Common myeloid progenitor, CD34-positive (primary cell): ENCODE results near the gene SLC9A1.
A peak's percentile ranks its signal among the peaks of the same experiment; 100 is the strongest.

Experiments
- CTCF ChIA-PET: fragments of 350-600 bp; sonication (Branson Sonifier 250); formaldehyde crosslinking; loops from one replicate; lab custom pipeline; 2021; ENCODE audit warnings: antibody characterized with exemption; lab: Charles Lee
- POLR2A ChIA-PET: fragments of 350-600 bp; sonication (Branson Sonifier 250); formaldehyde crosslinking; loops from one replicate; lab custom pipeline; 2021; ENCODE audit warnings: antibody characterized with exemption; lab: Charles Lee
- DNase-seq, 3 donors: peaks; one replicate each; pipeline versions ENCODE4 v3.0.0 to v3.0.0-alpha.2; 2013
- H3K27ac ChIP-seq, 2 experiments: 1 replicate in 1 of 2; 2 replicates in 1 of 2; pipeline ENCODE4 v1.7.0; 2013; ENCODE audit warnings: inconsistent platforms in 2 of 2, low read length in 2 of 2, mild to moderate bottlenecking in 2 of 2, low read depth in 1 of 2, moderate library complexity in 1 of 2; ENCODE audit not compliant: severe bottlenecking in 2 of 2, insufficient read depth in 1 of 2, poor library complexity in 1 of 2
- H3K27me3 ChIP-seq, 5 experiments: replicated peaks in 2 of 5; 1 replicate in 3 of 5; 2 replicates in 2 of 5; pipeline versions ENCODE4 v1.6.1 to v1.7.0; 2013; ENCODE audit warnings: low read length in 4 of 5, mild to moderate bottlenecking in 2 of 5, moderate library complexity in 2 of 5, inconsistent platforms in 1 of 5; ENCODE audit not compliant: insufficient read depth in 5 of 5, control insufficient read depth in 4 of 5
- H3K36me3 ChIP-seq, 4 experiments: 1 replicate in 2 of 4; 2 replicates in 2 of 4; pipeline versions ENCODE4 v1.6.1 to v1.7.0; 2013; ENCODE audit warnings: low read length in 3 of 4, control low read depth in 1 of 4, mild to moderate bottlenecking in 1 of 4; ENCODE audit not compliant: control insufficient read depth in 4 of 4, insufficient read depth in 4 of 4
- H3K4me1 ChIP-seq, 4 experiments: 1 replicate in 3 of 4; 2 replicates in 1 of 4; pipeline versions ENCODE4 v1.6.1 to v1.7.1; 2013; ENCODE audit warnings: low read length in 3 of 4, mild to moderate bottlenecking in 3 of 4, control low read depth in 1 of 4, inconsistent platforms in 1 of 4, moderate library complexity in 1 of 4; ENCODE audit not compliant: control insufficient read depth in 4 of 4, insufficient read depth in 4 of 4; ENCODE audit errors: control extremely low read depth in 1 of 4
- H3K4me3 ChIP-seq, 7 experiments: 1 replicate in 4 of 7; 2 replicates in 3 of 7; pipeline versions ENCODE4 v1.5.1 to v1.7.0; 2013; ENCODE audit warnings: mild to moderate bottlenecking in 7 of 7, low read length in 6 of 7, moderate library complexity in 6 of 7, inconsistent platforms in 2 of 7, low read depth in 2 of 7, control low read depth in 1 of 7; ENCODE audit not compliant: insufficient read depth in 4 of 7, control insufficient read depth in 1 of 7; ENCODE audit errors: extremely low read depth in 1 of 7
- H3K9me3 ChIP-seq, 5 experiments: 1 replicate in 4 of 5; 2 replicates in 1 of 5; pipeline versions ENCODE4 v1.6.1 to v1.7.1; 2013; ENCODE audit warnings: low read length in 4 of 5, mild to moderate bottlenecking in 2 of 5, inconsistent platforms in 1 of 5, low read depth in 1 of 5, moderate library complexity in 1 of 5; ENCODE audit not compliant: control insufficient read depth in 4 of 5, insufficient read depth in 2 of 5; ENCODE audit errors: control extremely low read depth in 1 of 5
- WGBS: methylation state at CpG from one replicate; pipeline ENCODE4 v1.1.5; 2013; ENCODE audit not compliant: insufficient coverage; 5-methylcytosine and 5-hydroxymethylcytosine counted together

Gene SLC9A1

GRCh38 chr1:27136998-27137542, 17.9 kb downstream of the SLC9A1 start:
- Histone ChIP-seq H3K27me3 (no peaks in the 10 kb centered on the region), H3K27ac (peak overlapping the region; percentile 2 to 76), H3K4me3 (peak overlapping the region in 4 of 7 experiments; percentile 3 to 49 (median 30)), H3K36me3 (peaks cover 0 to 4% (median 1%) of the 10 kb centered on the region in 4 experiments), H3K9me3 (no peaks in the 10 kb centered on the region), H3K4me1 (peaks cover 9 to 50% (median 40%) of the 10 kb centered on the region in 4 experiments)
- DNase-seq = peak; percentile 59 to 87 (median 81)
- WGBS = 31% methylated on average over 9 of the region's 11 CpGs
- ChIA-PET POLR2A (interaction anchor here (1.5 to 4.1 kb wide), 2 partner anchors 11 to 17 kb away, joined by 4 to 21 read pairs; partner anchors contain the start of gene SLC9A1), CTCF (interaction anchor here (1.0 to 8.7 kb wide), 5 partner anchors 10 to 62 kb away, joined by 3 to 70 read pairs (median 4); partner anchors contain the start of gene SLC9A1)

GRCh38 chr1:27136236-27136551, 18.7 kb downstream of the SLC9A1 start:
- peaks cover 9 to 48% (median 42%) of the 10 kb centered on the region in 4 experiments for H3K4me1 ChIP-seq
- POLR2A ChIA-PET = interaction anchor here (0.6 to 4.1 kb wide), 2 partner anchors 11 to 18 kb away, joined by 3 to 21 read pairs; partner anchors contain the start of gene SLC9A1
- DNase-seq = no peak
- CTCF ChIA-PET = interaction anchor here (1.1 to 8.7 kb wide), 5 partner anchors 9 to 62 kb away, joined by 3 to 70 read pairs (median 7); partner anchors contain the start of gene SLC9A1
- H3K27me3 ChIP-seq = no peaks in the 10 kb centered on the region
- peaks cover 0 to 2% (median 0%) of the 10 kb centered on the region in 4 experiments for H3K36me3 ChIP-seq
- no peaks in the 10 kb centered on the region for H3K9me3 ChIP-seq
- 88% methylated on average over 1 of the region's 3 CpGs for WGBS
- no peak overlapping the region for H3K4me3 ChIP-seq
- peak overlapping the region in 1 of 2 experiments; percentile 76 for H3K27ac ChIP-seq

- peaks cover 0 to 2% (median 0%) of the 10 kb centered on the region in 4 experiments for H3K36me3 ChIP-seq
- H3K4me3 ChIP-seq = no peak overlapping the region
- CTCF ChIA-PET = interaction anchor here (1.2 to 8.7 kb wide), 6 partner anchors 10 to 26 kb away, joined by 3 to 70 read pairs (median 6); partner anchors contain the start of gene SLC9A1
These were observed 19.2 kb downstream of the SLC9A1 start for GRCh38 chr1:27135541-27136235.

GRCh38 chr1:27133991-27134390, 20.9 kb downstream of the SLC9A1 start:
- Histone ChIP-seq H3K36me3 (peaks cover 0 to under 1% (median 0%) of the 10 kb centered on the region in 4 experiments), H3K9me3 (no peaks in the 10 kb centered on the region), H3K27me3 (no peaks in the 10 kb centered on the region), H3K4me1 (peaks cover 9 to 61% (median 49%) of the 10 kb centered on the region in 4 experiments), H3K27ac (peak overlapping the region in 1 of 2 experiments; percentile 59), H3K4me3 (no peak overlapping the region)
- POLR2A ChIA-PET = interaction anchor here (4.1 kb wide), 1 partner anchor 20 kb away, joined by 21 read pairs; the partner anchor contains the start of gene SLC9A1
- WGBS = 62% methylated on average over 6 of the region's 6 CpGs
- peak in 2 of 3 donors; percentile 46 to 54 for DNase-seq
- CTCF ChIA-PET = interaction anchor here (0.9 to 2.5 kb wide), 8 partner anchors 10 to 150 kb away, joined by 3 to 7 read pairs (median 4); partner anchors contain the start of gene SLC9A1

More at GRCh38 chr1:27135541-27136235, 19.2 kb downstream of the SLC9A1 start:
- H3K9me3 ChIP-seq = no peaks in the 10 kb centered on the region
- 59% methylated on average over 5 of the region's 5 CpGs for WGBS
- H3K4me1 ChIP-seq = peaks cover 9 to 53% (median 46%) of the 10 kb centered on the region in 4 experiments
- no peaks in the 10 kb centered on the region for H3K27me3 ChIP-seq
- POLR2A ChIA-PET = interaction anchor here (0.6 to 4.1 kb wide), 2 partner anchors 11 to 18 kb away, joined by 3 to 21 read pairs; partner anchors contain the start of gene SLC9A1
- DNase-seq = peak in 1 of 3 donors; percentile 41
- H3K27ac ChIP-seq = no peak overlapping the region

DNA sequence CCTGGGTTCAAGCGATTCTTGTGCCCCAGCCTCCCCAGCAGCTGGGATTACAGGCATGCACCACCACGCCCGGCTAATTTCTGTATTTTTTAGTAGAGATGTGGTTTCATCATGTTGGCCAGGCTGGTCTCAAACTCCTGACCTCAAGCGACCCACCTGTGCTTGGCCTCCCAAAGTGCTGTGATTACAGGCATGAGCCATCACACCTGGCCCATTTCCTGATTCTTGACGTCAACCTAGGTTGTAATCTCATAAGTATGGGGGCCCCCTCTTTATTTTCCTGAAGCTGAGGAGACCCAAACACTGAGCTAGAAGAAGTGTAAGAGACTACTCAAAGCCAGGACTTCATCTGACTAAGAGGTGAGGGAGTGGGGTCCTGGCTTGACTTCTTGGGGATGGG, 21.8 kb downstream of the SLC9A1 start:
- 94% methylated on average over 5 of the region's 5 CpGs for WGBS
- peaks cover 9 to 58% (median 45%) of the 10 kb centered on the region in 4 experiments for H3K4me1 ChIP-seq
- H3K27me3 ChIP-seq = no peaks in the 10 kb centered on the region
- no peaks in the 10 kb centered on the region for H3K9me3 ChIP-seq
- no peak for DNase-seq
- CTCF ChIA-PET = interaction anchor here (0.9 to 1.8 kb wide), 5 partner anchors 9 to 121 kb away, joined by 3 to 5 read pairs (median 3); no protein-coding TSS in a partner anchor
- H3K27ac ChIP-seq = no peak overlapping the region
- peaks cover 0 to under 1% (median 0%) of the 10 kb centered on the region in 4 experiments for H3K36me3 ChIP-seq
- H3K4me3 ChIP-seq = no peak overlapping the region
- POLR2A ChIA-PET = interaction anchor here (4.1 kb wide), 1 partner anchor 21 kb away, joined by 21 read pairs; the partner anchor contains the start of gene SLC9A1

GRCh38 chr1:27132624-27133023, 22.3 kb downstream of the SLC9A1 start:
- H3K4me1 ChIP-seq = peaks cover 9 to 53% (median 40%) of the 10 kb centered on the region in 4 experiments
- no peaks in the 10 kb centered on the region for H3K27me3 ChIP-seq
- ChIA-PET POLR2A (no interaction called here), CTCF (interaction anchor here (1.3 to 1.8 kb wide), 2 partner anchors 8 to 15 kb away, joined by 4 to 5 read pairs; no protein-coding TSS in a partner anchor)
- no peak overlapping the region for H3K27ac ChIP-seq
- WGBS = 80% methylated on average over 6 of the region's 7 CpGs
- no peak for DNase-seq
- H3K9me3 ChIP-seq = no peaks in the 10 kb centered on the region
- no peak overlapping the region for H3K4me3 ChIP-seq
- H3K36me3 ChIP-seq = peaks cover 0 to 5% (median 0%) of the 10 kb centered on the region in 4 experiments
